ENCODE data around the gene ADAMTS14.
"Not testable (repeated sequence)": the region's sequence is repeated elsewhere in the genome, so short reads cannot be mapped to it uniquely, and the experiment has no call there.

Gene ADAMTS14

GRCh38 chr10:70622981-70623844 is 49.1 kb upstream of the ADAMTS14 start:
- no peak overlapping the region for H3K9ac ChIP-seq (ENCODE audit: low read length)
- H3K27ac ChIP-seq (ENCODE audit: low read length), result no peak overlapping the region
- no peaks in the 10 kb centered on the region for H4K20me1 ChIP-seq (ENCODE audit: insufficient read depth, low read length)
- no peaks in the 10 kb centered on the region for H3K79me2 ChIP-seq (ENCODE audit: low read length)
- H2AFZ ChIP-seq (ENCODE audit: low read length), result no peak overlapping the region
- H3K4me3 ChIP-seq (ENCODE audit: low read length), result no peak overlapping the region
- DNase-seq, result no peak
- TF ChIP-seq EZH2phosphoT487 (IDR thresholded peaks at IDR 0.05; ENCODE audit: low read length) (no peak), CTCF (IDR thresholded peaks at IDR 0.05; ENCODE audit: low read length) (no peak)
- H3K4me2 ChIP-seq (ENCODE audit: low read depth, low read length), result no peak overlapping the region
- H3F3A ChIP-seq (ENCODE audit: insufficient read depth, low read length), result no peaks in the 10 kb centered on the region
- H3K9me2 ChIP-seq (replicated peaks; ENCODE audit: insufficient read depth, low read length), result no peaks in the 10 kb centered on the region
- no peaks in the 10 kb centered on the region for H3K36me3 ChIP-seq (replicated peaks; ENCODE audit: insufficient read depth, low read length)
- no peaks in the 10 kb centered on the region for H3K27me3 ChIP-seq (replicated peaks; ENCODE audit: insufficient read depth, low read length)
- no peaks in the 10 kb centered on the region for H3K4me1 ChIP-seq (ENCODE audit: low read length)
- no peaks in the 10 kb centered on the region for H3K9me3 ChIP-seq (replicated peaks; ENCODE audit: insufficient read depth, low read length)

GRCh38 chr10:70626056-70626455 is 46.2 kb upstream of the ADAMTS14 start:
- H2AFZ ChIP-seq (ENCODE audit: low read length), result no peak overlapping the region
- H3K27me3 ChIP-seq (replicated peaks; ENCODE audit: insufficient read depth, low read length), result no peaks in the 10 kb centered on the region
- H3K27ac ChIP-seq (ENCODE audit: low read length), result no peak overlapping the region
- no peaks in the 10 kb centered on the region for H3K9me2 ChIP-seq (replicated peaks; ENCODE audit: insufficient read depth, low read length)
- no peak overlapping the region for H3K4me2 ChIP-seq (ENCODE audit: low read depth, low read length)
- H3K36me3 ChIP-seq (replicated peaks; ENCODE audit: insufficient read depth, low read length), result no peaks in the 10 kb centered on the region
- H3K9ac ChIP-seq (ENCODE audit: low read length), result no peak overlapping the region
- TF ChIP-seq EZH2phosphoT487 (IDR thresholded peaks at IDR 0.05; ENCODE audit: low read length) (no peak), EZH2 (optimal IDR thresholded peaks at IDR 0.05; ENCODE audit: low read depth, low read length) (no peak), CTCF (IDR thresholded peaks at IDR 0.05; ENCODE audit: low read length) (no peak)
- H3K4me3 ChIP-seq (ENCODE audit: low read length), result no peak overlapping the region
- DNase-seq, result no peak
- H3K9me3 ChIP-seq (replicated peaks; ENCODE audit: insufficient read depth, low read length), result no peaks in the 10 kb centered on the region
- H3F3A ChIP-seq (ENCODE audit: insufficient read depth, low read length), result no peaks in the 10 kb centered on the region
- no peaks in the 10 kb centered on the region for H3K4me1 ChIP-seq (ENCODE audit: low read length)
- no peaks in the 10 kb centered on the region for H3K79me2 ChIP-seq (ENCODE audit: low read length)
- no peaks in the 10 kb centered on the region for H4K20me1 ChIP-seq (ENCODE audit: insufficient read depth, low read length)

- Histone ChIP-seq H3K4me1 (ENCODE audit: low read length) (no peaks in the 10 kb centered on the region), H4K20me1 (ENCODE audit: insufficient read depth, low read length) (no peaks in the 10 kb centered on the region), H3F3A (ENCODE audit: insufficient read depth, low read length) (no peaks in the 10 kb centered on the region), H3K9me3 (replicated peaks; ENCODE audit: insufficient read depth, low read length) (no peaks in the 10 kb centered on the region), H3K79me2 (ENCODE audit: low read length) (no peaks in the 10 kb centered on the region), H3K36me3 (replicated peaks; ENCODE audit: insufficient read depth, low read length) (no peaks in the 10 kb centered on the region), H3K4me3 (ENCODE audit: low read length) (no peak overlapping the region), H3K27me3 (replicated peaks; ENCODE audit: insufficient read depth, low read length) (no peaks in the 10 kb centered on the region), H2AFZ (ENCODE audit: low read length) (no peak overlapping the region), H3K9me2 (replicated peaks; ENCODE audit: insufficient read depth, low read length) (no peaks in the 10 kb centered on the region), H3K4me2 (ENCODE audit: low read depth, low read length) (no peak overlapping the region), H3K9ac (ENCODE audit: low read length) (no peak overlapping the region), H3K27ac (ENCODE audit: low read length) (no peak overlapping the region)
- DNase-seq, result no peak
- no peak for TF ChIP-seq EZH2 (optimal IDR thresholded peaks at IDR 0.05; ENCODE audit: low read depth, low read length)
- TF ChIP-seq CTCF (IDR thresholded peaks at IDR 0.05; ENCODE audit: low read length), result no peak
- no peak for TF ChIP-seq EZH2phosphoT487 (IDR thresholded peaks at IDR 0.05; ENCODE audit: low read length)
Observed at GRCh38 chr10:70629338-70629737, 43.0 kb upstream of the ADAMTS14 start.

GRCh38 chr10:70631735-70632134 is 40.6 kb upstream of the ADAMTS14 start:
- not testable (repeated sequence) for H4K20me1 ChIP-seq (ENCODE audit: insufficient read depth, low read length); H3K9ac ChIP-seq (ENCODE audit: low read length); H3K79me2 ChIP-seq (ENCODE audit: low read length); H3K27ac ChIP-seq (ENCODE audit: low read length); H3K36me3 ChIP-seq (replicated peaks; ENCODE audit: insufficient read depth, low read length); H3K4me1 ChIP-seq (ENCODE audit: low read length); H2AFZ ChIP-seq (ENCODE audit: low read length); H3K27me3 ChIP-seq (replicated peaks; ENCODE audit: insufficient read depth, low read length); H3K9me2 ChIP-seq (replicated peaks; ENCODE audit: insufficient read depth, low read length); H3K9me3 ChIP-seq (replicated peaks; ENCODE audit: insufficient read depth, low read length); DNase-seq; H3K4me3 ChIP-seq (ENCODE audit: low read length); H3K4me2 ChIP-seq (ENCODE audit: low read depth, low read length); H3F3A ChIP-seq (ENCODE audit: insufficient read depth, low read length)
